WERI-Rb-1 (cell line): ENCODE data around the gene EHF.

ENCODE experiments used
- DNase-seq: peaks from one replicate; pipeline ENCODE4 v3.0.0-alpha.2; 2020
- H3K27ac ChIP-seq: fragments of 250-450 bp; sonication (Bioruptor Pico); 2 replicates; pipeline ENCODE4 v1.5.1; 2020; ENCODE audit warnings: mild to moderate bottlenecking, moderate library complexity
- H3K27me3 ChIP-seq: fragments of 250-450 bp; sonication (Bioruptor Pico); 2 replicates; pipeline ENCODE4 v1.5.1; 2021; ENCODE audit warnings: mild to moderate bottlenecking, low read depth, moderate library complexity; ENCODE audit not compliant: insufficient read depth, severe bottlenecking
- H3K36me3 ChIP-seq: fragments of 250-450 bp; sonication (Bioruptor Pico); 2 replicates; pipeline ENCODE4 v1.5.1; 2020; ENCODE audit warnings: mild to moderate bottlenecking, moderate library complexity
- H3K4me3 ChIP-seq: 2 replicates; pipeline ENCODE4 v1.5.1; 2011; ENCODE audit warnings: low read depth, mild to moderate bottlenecking, control low read depth, low read length
- H3K9me3 ChIP-seq: fragments of 250-450 bp; sonication (Bioruptor Pico); 2 replicates; pipeline ENCODE4 v1.5.1; 2021; ENCODE audit warnings: mild to moderate bottlenecking, moderate library complexity; ENCODE audit not compliant: severe bottlenecking
- CTCF ChIP-seq: IDR thresholded peaks from 2 replicates; pipeline ENCODE4 v1.5.1; 2011; ENCODE audit warnings: low read depth, mild to moderate bottlenecking, control low read depth, inconsistent platforms, low read length

The EHF gene

GRCh38 chr11:34638897-34639296 lies 18.0 kb downstream of the EHF start:
- H3K27me3 ChIP-seq, result no peaks in the 10 kb centered on the region
- no peak for DNase-seq
- no peak overlapping the region for H3K4me3 ChIP-seq
- H3K27ac ChIP-seq, result no peak overlapping the region
- TF ChIP-seq CTCF, result no peak
- no peaks in the 10 kb centered on the region for H3K9me3 ChIP-seq
- H3K36me3 ChIP-seq, result no peaks in the 10 kb centered on the region

GRCh38 chr11:34639545-34639944 lies 18.7 kb downstream of the EHF start:
- H3K27ac ChIP-seq, result no peak overlapping the region
- no peaks in the 10 kb centered on the region for H3K9me3 ChIP-seq
- no peaks in the 10 kb centered on the region for H3K36me3 ChIP-seq
- no peak for TF ChIP-seq CTCF
- H3K4me3 ChIP-seq, result no peak overlapping the region
- H3K27me3 ChIP-seq, result no peaks in the 10 kb centered on the region
- DNase-seq, result no peak

- DNase-seq, result no peak
- H3K27me3 ChIP-seq, result no peaks in the 10 kb centered on the region
- no peak overlapping the region for H3K4me3 ChIP-seq
- no peaks in the 10 kb centered on the region for H3K9me3 ChIP-seq
- TF ChIP-seq CTCF, result no peak
- no peak overlapping the region for H3K27ac ChIP-seq
- H3K36me3 ChIP-seq, result no peaks in the 10 kb centered on the region
These were observed 19.4 kb downstream of the EHF start for GRCh38 chr11:34640050-34640923.

GRCh38 chr11:34640924-34641275 lies 20.0 kb downstream of the EHF start:
- Histone ChIP-seq H3K27ac (no peak overlapping the region), H3K4me3 (no peak overlapping the region), H3K9me3 (no peaks in the 10 kb centered on the region), H3K27me3 (no peaks in the 10 kb centered on the region), H3K36me3 (no peaks in the 10 kb centered on the region)
- DNase-seq, result no peak
- TF ChIP-seq CTCF, result no peak

GRCh38 chr11:34641456-34641855 lies 20.6 kb downstream of the EHF start:
- no peak for DNase-seq
- Histone ChIP-seq H3K27me3 (no peaks in the 10 kb centered on the region), H3K9me3 (no peaks in the 10 kb centered on the region), H3K4me3 (no peak overlapping the region), H3K36me3 (no peaks in the 10 kb centered on the region), H3K27ac (no peak overlapping the region)
- no peak for TF ChIP-seq CTCF

GRCh38 chr11:34642001-34642554 lies 21.2 kb downstream of the EHF start:
- no peak for DNase-seq
- Histone ChIP-seq H3K4me3 (no peak overlapping the region), H3K27ac (no peak overlapping the region)

More at GRCh38 chr11:34642001-34642554, 21.2 kb downstream of the EHF start:
- H3K36me3 ChIP-seq, result no peaks in the 10 kb centered on the region
- H3K27me3 ChIP-seq, result no peaks in the 10 kb centered on the region
- TF ChIP-seq CTCF, result no peak
- H3K9me3 ChIP-seq, result no peaks in the 10 kb centered on the region
